Lower leg skin (tissue), 4 donors: ENCODE results near the gene ZNF486. TPM values are rescaled to one million over a fixed set of nuclear protein-coding genes. Genes with fewer than 3 reads are reported as not detected.

Experiments used
- DNase-seq, 2 donors: peaks; one replicate each; pipeline ENCODE4 v3.0.0-alpha.2; 2019; ENCODE audit warnings: low spot score in 2 of 2
- H3K4me3 ChIP-seq: fragments of 200-600 bp; sonication (generic); 2 replicates; pipeline ENCODE4 v1.5.1; 2017; ENCODE audit warnings: mild to moderate bottlenecking, low read depth; ENCODE audit not compliant: poor library complexity, severe bottlenecking
- CTCF ChIP-seq, 3 donors: fragments of 450-650 bp; IDR thresholded peaks; one replicate each; pipeline ENCODE4 v1.5.1; 2016; ENCODE audit warnings: antibody characterized with exemption in 3 of 3, mild to moderate bottlenecking in 3 of 3, moderate library complexity in 2 of 3
- POLR2A ChIP-seq, 2 donors: fragments of 450-650 bp; IDR thresholded peaks; one replicate each; pipeline ENCODE4 v1.6.1; 2016 to 2017; ENCODE audit warnings: antibody characterized with exemption in 2 of 2, mild to moderate bottlenecking in 1 of 2, moderate library complexity in 1 of 2
- WGBS, 2 donors: methylation state at CpG; one replicate each; pipeline ENCODE4 v1.1.5; 2018; 5-methylcytosine and 5-hydroxymethylcytosine counted together
- intact Hi-C: fragments of 100-400 bp; cut with DNase I; formaldehyde crosslinking; loops from one replicate; pipeline ENCODE4 v1.15.0; 2023; ENCODE audit warnings: low total_unique reads
- total RNA-seq, 4 donors: library from RNA; depleted of rRNA; stranded (reverse); fragments of >200 nt; gene quantifications; one replicate each; pipeline ENCODE4 v1.1.0, GENCODE V29; 2016

The ZNF486 gene
- total RNA-seq, 4 donors from 2014 or later, result 3.2 to 5.6 (median 4.8) TPM

GRCh38 chr19:20153281-20153680, 13.7 kb upstream of the ZNF486 start:
- TF ChIP-seq CTCF (IDR thresholded peaks at IDR 0.05) (no peak), POLR2A (IDR thresholded peaks at IDR 0.05) (no peak)
- H3K4me3 ChIP-seq, result no peak overlapping the region
- 85 to 91% methylated on average over 4 of the region's 4 CpGs for WGBS, 2 donors
- DNase-seq, result no peak
- intact Hi-C loops, result no loop called here

- intact Hi-C loops, result no loop called here
- WGBS, 2 donors, result 70 to 72% methylated on average over 4 of the region's 4 CpGs
- TF ChIP-seq POLR2A (IDR thresholded peaks at IDR 0.05) (no peak), CTCF (IDR thresholded peaks at IDR 0.05) (no peak)
- DNase-seq, result no peak
- H3K4me3 ChIP-seq, result no peak overlapping the region
Measured at GRCh38 chr19:20154636-20155035, 12.4 kb upstream of the ZNF486 start.

DNA sequence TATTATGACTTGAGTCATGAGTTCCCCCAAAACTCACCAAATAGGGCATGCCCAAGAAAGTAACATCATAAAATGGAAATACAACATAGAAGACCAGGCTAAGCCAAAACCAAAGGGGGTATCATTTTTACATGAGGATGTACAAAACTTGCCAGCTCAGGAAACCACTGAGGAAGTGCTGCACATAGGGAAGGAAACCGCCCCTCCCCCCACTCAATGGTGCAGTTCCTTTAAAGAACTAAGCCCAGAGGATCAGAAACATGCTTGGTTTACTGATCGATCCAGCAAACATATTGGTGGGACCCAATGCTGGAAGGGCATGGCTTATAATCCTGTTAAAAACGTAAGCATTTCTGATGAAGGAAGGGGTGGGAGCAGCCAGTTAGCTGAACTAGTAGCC, 4.2 kb upstream of the ZNF486 start:
- no peak for DNase-seq
- intact Hi-C loops, result no loop called here
- 70 to 76% methylated on average over 3 of the region's 3 CpGs for WGBS, 2 donors
- no peak overlapping the region for H3K4me3 ChIP-seq
- TF ChIP-seq CTCF (IDR thresholded peaks at IDR 0.05) (no peak), POLR2A (IDR thresholded peaks at IDR 0.05) (no peak)

DNA sequence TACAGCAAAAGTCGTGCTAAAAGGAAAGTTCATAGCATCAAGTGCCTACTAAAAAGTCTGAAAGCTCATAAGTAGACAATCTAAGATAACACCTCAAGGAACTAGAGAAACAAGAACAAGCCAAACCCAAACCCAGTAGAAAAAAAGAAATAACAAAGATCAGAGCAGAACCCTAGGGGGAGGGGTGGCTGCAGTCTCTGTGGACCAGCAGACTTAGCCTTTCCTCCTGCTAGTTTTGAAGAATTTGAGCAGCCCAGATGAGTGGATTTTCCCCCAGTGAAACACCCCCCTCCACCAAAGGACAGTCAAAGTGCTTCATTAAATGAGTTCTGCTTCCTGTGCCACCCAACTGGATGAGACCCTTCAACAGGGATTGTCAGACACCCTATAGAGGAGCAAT, 2.6 kb upstream of the ZNF486 start:
- intact Hi-C loops, result no loop called here
- H3K4me3 ChIP-seq, result no peak overlapping the region
- no peak for DNase-seq
- WGBS, 2 donors, result 81 to 89% methylated on average over 1 of the region's 1 CpG
- TF ChIP-seq CTCF (IDR thresholded peaks at IDR 0.05), result no peak
- TF ChIP-seq POLR2A (IDR thresholded peaks at IDR 0.05), result no peak

DNA sequence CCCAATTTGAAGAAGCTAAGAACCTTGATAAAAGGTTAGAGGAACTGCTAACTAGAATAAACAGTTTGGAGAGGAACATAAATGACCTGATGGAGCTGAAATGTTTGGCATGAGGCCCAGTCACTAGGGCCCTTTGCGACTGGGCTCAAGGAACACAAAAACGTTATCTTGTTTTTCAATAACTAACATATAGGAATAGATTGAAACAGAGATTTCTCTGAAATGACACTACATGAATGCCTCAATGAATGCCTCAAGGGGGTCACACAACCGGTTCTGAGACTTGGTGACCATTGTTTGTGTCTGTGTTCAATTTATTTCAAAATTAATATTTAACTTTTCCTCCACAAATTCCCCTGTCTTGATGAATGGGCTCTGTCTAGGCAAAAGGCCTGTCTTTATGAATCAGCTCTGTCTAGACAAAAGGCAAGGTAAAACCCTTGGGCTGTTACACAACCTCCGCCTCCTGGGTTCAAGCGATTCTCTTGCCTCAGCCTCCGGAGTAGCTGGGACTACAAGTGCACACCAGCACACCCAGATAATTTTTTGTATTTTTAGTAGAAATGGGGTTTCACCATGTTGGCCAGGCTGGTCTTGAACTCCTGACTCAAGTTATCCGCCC, 932 bp upstream of the ZNF486 start:
- TF ChIP-seq POLR2A (IDR thresholded peaks at IDR 0.05) (no peak), CTCF (IDR thresholded peaks at IDR 0.05) (no peak)
- H3K4me3 ChIP-seq, result no peak overlapping the region
- no peak for DNase-seq
- intact Hi-C loops, result no loop called here
- WGBS, 2 donors, result 81 to 89% methylated on average over 7 of the region's 7 CpGs

DNA sequence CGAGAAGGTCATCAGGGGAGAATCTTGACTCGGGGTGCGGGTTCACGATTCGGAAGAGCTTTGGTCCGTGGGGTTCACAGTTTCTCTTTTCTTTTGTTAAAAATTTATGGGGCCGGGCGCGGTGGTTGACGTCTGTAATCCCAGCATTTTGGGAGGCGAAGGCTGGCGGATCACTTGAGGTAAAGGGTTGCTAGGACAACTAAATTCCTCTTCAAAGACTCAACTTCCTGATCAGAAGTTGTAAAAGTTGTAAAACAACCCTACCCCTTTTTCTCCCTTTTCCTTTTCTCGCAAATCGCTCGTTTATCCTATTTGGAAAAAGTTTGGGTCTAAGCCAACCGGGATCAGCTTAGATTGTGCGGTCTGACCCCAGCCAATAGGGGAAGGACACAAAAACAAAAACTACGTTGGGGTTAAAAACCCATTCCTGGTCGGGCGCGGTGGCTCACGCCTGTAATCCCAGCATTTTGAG, 673 bp downstream of the ZNF486 start:
- intact Hi-C loops, result no loop called here
- peak overlapping the region; percentile 77 for H3K4me3 ChIP-seq
- no peak for TF ChIP-seq POLR2A (IDR thresholded peaks at IDR 0.05)
- TF ChIP-seq CTCF (IDR thresholded peaks at IDR 0.05), result no peak
- DNase-seq, result no peak
- WGBS, 2 donors, result 7 to 20% methylated on average over 22 of the region's 22 CpGs
